Fibroblast of mammary gland (primary cell): ENCODE data around the gene TPPP3.

Experiments used
- DNase-seq: peaks from one replicate; pipeline ENCODE4 v3.0.0-alpha.2; 2010; ENCODE audit warnings: low read depth
- H3K4me3 ChIP-seq: 2 replicates; pipeline ENCODE4 v1.5.1; 2011; ENCODE audit warnings: low read depth, mild to moderate bottlenecking, low read length, moderate library complexity; ENCODE audit not compliant: control insufficient read depth
- TF ChIP-seq, protein P1 (sequence below): conservative IDR thresholded peaks from 2 replicates; pipeline ENCODE4 v1.5.1; 2011; ENCODE audit warnings: low read depth, low read length, inconsistent platforms; ENCODE audit not compliant: control insufficient read depth, insufficient read depth

The TPPP3 gene

DNA sequence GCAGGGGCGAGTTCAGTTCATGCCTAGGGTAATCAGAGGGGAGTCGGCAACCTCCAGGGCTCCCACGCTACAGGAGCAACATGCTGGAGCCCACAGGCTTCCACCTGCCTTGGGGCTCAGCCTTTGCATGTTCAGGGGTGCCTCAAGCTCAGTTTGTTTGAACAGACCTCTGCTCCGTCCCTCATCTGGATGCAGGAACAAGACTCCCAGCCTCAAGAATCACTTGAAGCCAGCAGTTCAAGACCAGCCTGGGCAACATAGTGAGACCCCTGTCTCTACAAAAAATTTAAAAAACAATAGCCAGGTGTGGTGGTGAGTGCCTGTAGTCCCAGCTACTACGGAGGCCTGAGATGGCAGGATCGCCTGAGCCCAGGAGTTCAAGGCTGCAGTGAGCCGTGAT lies 32.7 kb upstream of the TPPP3 start:
- H3K4me3 ChIP-seq: no peak overlapping the region
- no peak for DNase-seq
- TF ChIP-seq, protein P1, sequence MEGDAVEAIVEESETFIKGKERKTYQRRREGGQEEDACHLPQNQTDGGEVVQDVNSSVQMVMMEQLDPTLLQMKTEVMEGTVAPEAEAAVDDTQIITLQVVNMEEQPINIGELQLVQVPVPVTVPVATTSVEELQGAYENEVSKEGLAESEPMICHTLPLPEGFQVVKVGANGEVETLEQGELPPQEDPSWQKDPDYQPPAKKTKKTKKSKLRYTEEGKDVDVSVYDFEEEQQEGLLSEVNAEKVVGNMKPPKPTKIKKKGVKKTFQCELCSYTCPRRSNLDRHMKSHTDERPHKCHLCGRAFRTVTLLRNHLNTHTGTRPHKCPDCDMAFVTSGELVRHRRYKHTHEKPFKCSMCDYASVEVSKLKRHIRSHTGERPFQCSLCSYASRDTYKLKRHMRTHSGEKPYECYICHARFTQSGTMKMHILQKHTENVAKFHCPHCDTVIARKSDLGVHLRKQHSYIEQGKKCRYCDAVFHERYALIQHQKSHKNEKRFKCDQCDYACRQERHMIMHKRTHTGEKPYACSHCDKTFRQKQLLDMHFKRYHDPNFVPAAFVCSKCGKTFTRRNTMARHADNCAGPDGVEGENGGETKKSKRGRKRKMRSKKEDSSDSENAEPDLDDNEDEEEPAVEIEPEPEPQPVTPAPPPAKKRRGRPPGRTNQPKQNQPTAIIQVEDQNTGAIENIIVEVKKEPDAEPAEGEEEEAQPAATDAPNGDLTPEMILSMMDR: no peak

DNA sequence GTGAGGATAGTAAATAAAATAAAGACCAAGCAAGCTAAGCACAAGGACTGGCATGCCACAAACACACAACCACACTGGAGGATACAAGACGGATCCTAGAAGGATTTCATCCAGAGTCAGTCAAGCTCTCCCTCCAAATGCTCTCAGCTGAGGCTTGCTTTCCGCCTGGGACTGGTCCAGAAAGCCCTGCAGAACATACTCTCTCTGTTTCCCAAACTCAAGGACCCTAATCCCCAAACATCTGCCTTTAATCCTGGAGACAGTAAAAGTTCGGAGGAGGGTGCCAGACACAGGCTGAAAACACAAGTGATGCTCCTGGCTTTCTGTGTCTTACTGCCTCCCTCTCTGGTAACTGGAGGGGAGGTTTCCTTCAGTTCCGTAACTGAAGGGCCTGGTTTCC lies 32.3 kb upstream of the TPPP3 start:
- no peak for DNase-seq
- TF ChIP-seq, protein P1: no peak
- H3K4me3 ChIP-seq: no peak overlapping the region

DNA sequence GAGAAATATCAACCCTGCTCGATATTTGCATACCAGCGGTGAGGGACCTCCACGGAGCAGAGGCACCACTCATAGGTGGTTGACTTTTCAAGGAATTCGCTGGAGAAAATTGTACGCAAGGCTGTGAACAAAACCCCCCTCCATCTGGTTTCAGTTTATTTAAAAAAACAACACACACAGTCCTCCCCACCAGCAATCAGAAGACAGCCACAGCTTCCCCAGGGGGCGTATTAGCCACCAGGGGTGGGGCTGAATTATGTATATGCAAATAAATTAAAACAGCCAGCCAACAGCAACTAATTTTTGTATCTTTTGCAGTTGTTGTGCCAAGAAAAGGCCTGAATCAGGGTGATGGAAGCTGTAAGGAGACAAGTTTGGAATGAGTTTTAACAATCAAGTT lies 31.8 kb upstream of the TPPP3 start:
- TF ChIP-seq, protein P1: no peak
- peak; percentile 56 for DNase-seq

DNA sequence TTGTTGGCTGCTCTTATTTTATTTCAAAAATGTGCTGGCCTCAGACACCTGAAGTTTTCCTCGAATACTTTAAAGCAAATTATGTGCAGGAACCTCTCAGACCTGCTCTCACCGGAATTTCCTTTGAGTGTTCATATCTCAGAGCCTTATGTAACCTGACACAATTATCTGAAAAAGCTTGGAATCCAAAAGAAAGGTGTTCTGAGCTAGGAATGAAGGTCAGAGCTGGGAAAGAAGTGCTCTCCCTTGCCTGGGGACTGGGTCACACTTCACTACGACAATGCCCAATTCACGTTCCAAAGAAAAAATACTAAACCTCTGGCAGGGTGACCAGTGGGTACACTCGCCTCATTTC lies 30.9 kb upstream of the TPPP3 start:
- no peak overlapping the region for H3K4me3 ChIP-seq
- DNase-seq: no peak
- TF ChIP-seq, protein P1: no peak

More for the DNA sequence above, 31.8 kb upstream of the TPPP3 start:
- H3K4me3 ChIP-seq: no peak overlapping the region

DNA sequence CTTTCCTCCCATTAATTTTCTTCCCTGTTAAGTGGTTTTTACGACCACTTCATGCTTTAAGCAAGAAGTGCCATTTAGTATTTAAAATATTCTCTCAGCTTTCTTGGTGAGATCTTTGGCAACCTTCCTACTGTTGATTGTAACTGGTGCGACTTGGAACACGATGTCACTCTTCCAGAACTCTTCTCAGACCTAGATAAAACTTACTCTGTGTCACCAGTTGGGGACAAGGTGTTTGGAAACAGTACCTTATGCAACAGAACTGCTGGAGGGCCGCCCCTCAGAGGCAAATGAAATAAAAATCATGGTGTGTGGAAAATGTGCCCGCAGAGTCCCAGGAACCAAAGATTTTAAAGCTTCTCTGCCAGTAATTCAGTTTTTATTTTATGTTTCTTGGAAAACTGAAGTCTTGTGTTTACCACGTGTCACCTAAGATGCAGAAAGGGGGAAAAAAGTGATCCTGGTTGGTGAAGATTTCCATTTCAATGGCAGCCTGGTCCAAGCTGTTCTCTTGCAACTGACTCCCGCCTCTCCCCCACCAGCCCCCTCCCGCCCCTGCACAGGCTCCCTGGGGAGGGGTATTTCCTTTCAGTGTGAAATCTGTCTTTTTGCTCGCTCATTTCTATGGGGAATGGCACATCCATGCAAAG lies 30.4 kb upstream of the TPPP3 start:
- TF ChIP-seq, protein P1: no peak
- no peak overlapping the region for H3K4me3 ChIP-seq
- DNase-seq: no peak

DNA sequence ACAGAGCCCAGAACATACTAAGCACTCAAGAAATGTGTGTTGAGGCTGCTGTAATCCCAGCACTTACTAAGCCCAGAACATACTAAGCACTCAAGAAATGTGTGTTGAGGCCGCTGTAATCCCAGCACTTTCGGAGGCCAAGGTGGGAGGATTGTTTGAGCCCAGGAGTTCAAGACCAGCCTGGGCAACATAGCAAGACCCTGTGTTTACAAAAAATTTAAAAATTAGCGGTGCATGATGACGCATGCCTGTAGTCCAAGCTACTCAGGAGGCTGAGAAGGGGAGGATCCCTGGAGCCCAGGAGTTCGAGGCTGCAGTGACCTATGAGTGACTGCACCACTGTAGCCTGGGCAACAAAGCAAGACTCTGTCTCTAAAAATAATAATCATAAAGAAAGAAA lies 29.7 kb upstream of the TPPP3 start:
- DNase-seq: no peak
- TF ChIP-seq, protein P1: no peak
- H3K4me3 ChIP-seq: no peak overlapping the region

DNA sequence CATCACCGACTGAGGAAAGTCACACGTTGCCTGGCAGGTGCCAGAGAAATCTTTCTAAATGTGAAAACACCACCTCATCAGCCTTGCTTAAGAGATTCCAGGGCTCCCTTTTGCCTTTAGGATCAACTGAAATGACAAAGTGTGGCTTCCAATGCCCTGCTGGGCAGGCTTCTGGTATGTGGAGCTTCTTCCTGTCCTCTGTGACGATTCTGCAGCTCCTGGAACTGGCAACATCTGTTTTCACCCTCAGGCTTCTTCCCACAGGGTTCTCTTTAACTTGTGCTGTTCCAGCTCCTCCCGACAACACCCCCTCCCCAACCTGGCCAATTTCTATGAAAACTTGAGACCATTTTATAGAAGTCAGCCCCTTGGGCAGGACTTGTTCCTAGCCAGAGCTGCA lies 27.7 kb upstream of the TPPP3 start:
- TF ChIP-seq, protein P1: no peak
- no peak for DNase-seq
- H3K4me3 ChIP-seq: no peak overlapping the region
